ENCODE measurements around the gene SMARCB1.
"Not testable (repeated sequence)": the region's sequence is repeated elsewhere in the genome, so short reads cannot be mapped to it uniquely, and the experiment has no call there.

Gene SMARCB1

DNA sequence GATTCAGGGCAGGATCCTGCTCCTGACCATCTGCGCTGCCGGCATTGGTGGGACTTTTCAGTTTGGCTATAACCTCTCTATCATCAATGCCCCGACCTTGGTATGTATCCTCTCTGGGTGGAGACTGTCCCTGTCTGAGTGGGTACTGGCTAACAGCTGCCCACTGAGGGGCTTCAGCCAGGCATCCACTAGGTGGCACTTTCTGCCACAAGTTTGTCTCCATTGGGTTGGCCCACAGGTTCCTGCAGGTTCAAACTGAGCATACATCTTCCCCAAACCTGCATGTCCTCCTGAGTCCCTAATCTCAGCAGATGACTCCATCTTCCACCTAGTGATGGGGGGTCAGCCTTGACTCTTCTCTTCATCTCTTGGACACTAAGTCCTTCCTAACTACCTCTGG, 75.3 kb downstream of the SMARCB1 start:
- TF ChIP-seq, protein P1, sequence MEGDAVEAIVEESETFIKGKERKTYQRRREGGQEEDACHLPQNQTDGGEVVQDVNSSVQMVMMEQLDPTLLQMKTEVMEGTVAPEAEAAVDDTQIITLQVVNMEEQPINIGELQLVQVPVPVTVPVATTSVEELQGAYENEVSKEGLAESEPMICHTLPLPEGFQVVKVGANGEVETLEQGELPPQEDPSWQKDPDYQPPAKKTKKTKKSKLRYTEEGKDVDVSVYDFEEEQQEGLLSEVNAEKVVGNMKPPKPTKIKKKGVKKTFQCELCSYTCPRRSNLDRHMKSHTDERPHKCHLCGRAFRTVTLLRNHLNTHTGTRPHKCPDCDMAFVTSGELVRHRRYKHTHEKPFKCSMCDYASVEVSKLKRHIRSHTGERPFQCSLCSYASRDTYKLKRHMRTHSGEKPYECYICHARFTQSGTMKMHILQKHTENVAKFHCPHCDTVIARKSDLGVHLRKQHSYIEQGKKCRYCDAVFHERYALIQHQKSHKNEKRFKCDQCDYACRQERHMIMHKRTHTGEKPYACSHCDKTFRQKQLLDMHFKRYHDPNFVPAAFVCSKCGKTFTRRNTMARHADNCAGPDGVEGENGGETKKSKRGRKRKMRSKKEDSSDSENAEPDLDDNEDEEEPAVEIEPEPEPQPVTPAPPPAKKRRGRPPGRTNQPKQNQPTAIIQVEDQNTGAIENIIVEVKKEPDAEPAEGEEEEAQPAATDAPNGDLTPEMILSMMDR (IDR thresholded peaks at IDR 0.05; ENCODE audit: low read depth, low read length, missing control alignments): peak; percentile 80
- DNase-seq (ENCODE audit: extremely low read depth, low read depth): no peak
- no peak overlapping the region for H3K4me3 ChIP-seq (replicated peaks; ENCODE audit: low read depth, low read length)

GRCh38 chr22:23864499-23865154, 77.9 kb downstream of the SMARCB1 start:
- DNase-seq (ENCODE audit: extremely low read depth, low read depth); H3K4me3 ChIP-seq (replicated peaks; ENCODE audit: low read depth, low read length): not testable (repeated sequence)

GRCh38 chr22:23868580-23868979, 81.8 kb downstream of the SMARCB1 start:
- TF ChIP-seq, protein P1 (IDR thresholded peaks at IDR 0.05; ENCODE audit: low read depth, low read length, missing control alignments): no peak
- DNase-seq (ENCODE audit: extremely low read depth, low read depth): no peak
- H3K4me3 ChIP-seq (replicated peaks; ENCODE audit: low read depth, low read length): no peak overlapping the region

DNA sequence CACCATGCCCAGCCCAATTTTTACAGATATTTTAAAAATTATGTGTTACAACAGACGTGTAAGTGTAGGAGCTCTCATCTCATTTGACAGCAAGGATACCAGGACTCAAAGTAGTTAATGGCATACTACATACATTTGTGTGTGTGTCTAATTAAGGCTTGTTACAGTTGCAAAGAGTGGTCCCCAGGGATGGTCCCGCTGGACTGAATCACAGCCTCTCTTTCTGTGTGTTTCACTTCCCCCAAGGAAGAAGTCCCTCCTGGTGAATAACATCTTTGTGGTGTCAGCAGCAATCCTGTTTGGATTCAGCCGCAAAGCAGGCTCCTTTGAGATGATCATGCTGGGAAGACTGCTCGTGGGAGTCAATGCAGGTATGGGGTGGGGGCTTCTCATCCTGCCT, 88.1 kb downstream of the SMARCB1 start:
- no peak overlapping the region for H3K4me3 ChIP-seq (replicated peaks; ENCODE audit: low read depth, low read length)
- TF ChIP-seq, protein P1 (IDR thresholded peaks at IDR 0.05; ENCODE audit: low read depth, low read length, missing control alignments): no peak
- DNase-seq (ENCODE audit: extremely low read depth, low read depth): no peak

- TF ChIP-seq, protein P1 (IDR thresholded peaks at IDR 0.05; ENCODE audit: low read depth, low read length, missing control alignments): no peak
- H3K4me3 ChIP-seq (replicated peaks; ENCODE audit: low read depth, low read length): no peak overlapping the region
These were observed 89.0 kb downstream of the SMARCB1 start for GRCh38 chr22:23875801-23876200.

GRCh38 chr22:23877566-23877965, 90.8 kb downstream of the SMARCB1 start:
- no peak overlapping the region for H3K4me3 ChIP-seq (replicated peaks; ENCODE audit: low read depth, low read length)
- TF ChIP-seq, protein P1 (IDR thresholded peaks at IDR 0.05; ENCODE audit: low read depth, low read length, missing control alignments): no peak
- DNase-seq (ENCODE audit: extremely low read depth, low read depth): no peak

More at GRCh38 chr22:23875801-23876200, 89.0 kb downstream of the SMARCB1 start:
- no peak for DNase-seq (ENCODE audit: extremely low read depth, low read depth)

DNA sequence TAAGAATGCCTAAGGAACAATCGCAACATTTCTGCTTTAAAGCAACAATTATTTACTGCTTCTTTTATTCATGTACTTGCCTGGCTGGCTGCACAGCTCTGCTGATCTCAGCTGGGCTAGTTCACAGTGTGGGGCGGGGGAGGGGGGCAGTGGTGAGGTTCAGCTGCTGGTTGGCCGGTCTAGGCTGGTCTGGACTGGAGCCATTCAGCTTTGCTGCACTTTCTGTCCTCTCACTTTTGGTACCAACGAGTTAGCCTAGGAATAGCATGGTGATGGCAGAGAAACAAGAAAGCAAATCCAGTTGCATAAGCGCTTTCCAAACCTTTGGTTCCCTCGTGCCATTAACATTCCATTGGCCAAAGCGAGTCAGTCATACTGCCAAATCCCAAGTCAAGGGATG, 91.5 kb downstream of the SMARCB1 start:
- no peak for DNase-seq (ENCODE audit: extremely low read depth, low read depth)
- no peak overlapping the region for H3K4me3 ChIP-seq (replicated peaks; ENCODE audit: low read depth, low read length)
- TF ChIP-seq, protein P1 (IDR thresholded peaks at IDR 0.05; ENCODE audit: low read depth, low read length, missing control alignments): no peak

Measured in HFF-Myc (cell line).